Measurements from ENCODE around the gene RBP7. TPM values are rescaled to one million over a fixed set of nuclear protein-coding genes. Genes with fewer than 3 reads are reported as not detected.

Gene RBP7
- total and polyA plus RNA-seq, 2 of the 4 experiments (the other 2 are of a cell fraction) = 0.17 TPM; not detected in 1

GRCh38 chr1:10001016-10001665 lies 4.1 kb downstream of the RBP7 start:
- BruUV-seq (replicated peaks) = no TSS peak
- 80% methylated on average over 3 of the region's 8 CpGs; no CpG with 5 or more reads in 1 of the 2 experiments for WGBS, 2 experiments (ENCODE audit: extremely low coverage in 2 of 2, insufficient read length in 1 of 2)
- ATAC-seq (ENCODE audit: low read depth) = no peak

More at GRCh38 chr1:10001016-10001665, 4.1 kb downstream of the RBP7 start:
- Histone ChIP-seq H3K9me3 (ENCODE audit: control insufficient read depth, insufficient read depth, low read length) (peaks cover 3% of the 10 kb centered on the region), H2BK20ac (ENCODE audit: low read depth, low read length) (no peak overlapping the region), H3K4me2 (ENCODE audit: low read depth, low read length) (no peak overlapping the region), H2AFZ (replicated peaks; ENCODE audit: low read length, poor library complexity) (no peak overlapping the region), H4K8ac (ENCODE audit: low read depth in 2 of 2, low read length in 2 of 2) (no peak overlapping the region), H2BK5ac (ENCODE audit: low read depth, low read length, poor library complexity, severe bottlenecking) (no peak overlapping the region), H4K5ac (ENCODE audit: low read depth, low read length) (no peak overlapping the region), H3K18ac (ENCODE audit: low read depth, low read length) (no peak overlapping the region), H4K20me1 (ENCODE audit: insufficient read depth, low read length) (no peaks in the 10 kb centered on the region), H2BK15ac (ENCODE audit: low read depth, low read length) (no peak overlapping the region), H2BK120ac (ENCODE audit: low read depth, low read length) (no peak overlapping the region), H3K56ac (ENCODE audit: extremely low read depth, insufficient read depth, low read length) (no peak overlapping the region), H4K91ac (ENCODE audit: insufficient read depth, low read depth, low read length) (no peak overlapping the region), H3K36me3 (ENCODE audit: control insufficient read depth, insufficient read depth, low read length) (no peaks in the 10 kb centered on the region), H3K14ac (replicated peaks; ENCODE audit: low read depth, low read length) (no peak overlapping the region), H3K4ac (ENCODE audit: low read depth, low read length) (no peak overlapping the region), H3K9ac (ENCODE audit: low read depth, low read length) (no peak overlapping the region), H2AK9ac (replicated peaks; ENCODE audit: low read depth, low read length, poor library complexity) (no peak overlapping the region), H3K23ac (ENCODE audit: low read depth, low read length) (no peak overlapping the region), H2AK5ac (ENCODE audit: low read depth, low read length) (no peak overlapping the region), H3K27ac (ENCODE audit: insufficient read depth, low read length) (no peak overlapping the region), H3K9me1 (ENCODE audit: insufficient read depth, low read length) (no peaks in the 10 kb centered on the region), H3K79me1 (ENCODE audit: low read depth in 1 of 2, low read length in 2 of 2) (no peaks in the 10 kb centered on the region), H3K4me3 (ENCODE audit: insufficient read depth, low read depth, low read length) (no peak overlapping the region), H3K27me3 (ENCODE audit: control insufficient read depth, insufficient read depth, low read length) (peaks cover 27% of the 10 kb centered on the region), H3K4me1 (ENCODE audit: control insufficient read depth, insufficient read depth, low read length) (no peaks in the 10 kb centered on the region)
- in situ Hi-C loops (cut with MboI; ENCODE audit: low sequenced_read_pairs) = no loop called here
- intact Hi-C loops (cut with micrococcal nuclease) = no loop called here
- dilution Hi-C loops (cut with HindIII; ENCODE audit: low sequenced_read_pairs, unreplicated experiment) = no loop called here
- CTCF ChIA-PET = no interaction called here
- no peak for DNase-seq
- no peak for TF ChIP-seq MAFK (IDR thresholded peaks at IDR 0.05; ENCODE audit: low read depth, low read length)
- no peak for TF ChIP-seq MXI1 (IDR thresholded peaks at IDR 0.05; ENCODE audit: borderline replicate concordance, low read depth, low read length)
- TF ChIP-seq USF2 (IDR thresholded peaks at IDR 0.05; ENCODE audit: low read depth, low read length) = no peak
- TF ChIP-seq RFX5 (IDR thresholded peaks at IDR 0.05; ENCODE audit: low read depth, low read length) = no peak
- TF ChIP-seq SMC3 (IDR thresholded peaks at IDR 0.05; ENCODE audit: low read depth, low read length) = no peak
- no peak for TF ChIP-seq POLR2A (IDR thresholded peaks at IDR 0.05; ENCODE audit: low read depth, low read length)
- TF ChIP-seq CTCF (conservative IDR thresholded peaks at IDR 0.05; ENCODE audit: low read depth, low read length) = no peak
- TF ChIP-seq RAD21 (IDR thresholded peaks at IDR 0.05; ENCODE audit: low read length) = no peak
- TF ChIP-seq RCOR1 (IDR thresholded peaks at IDR 0.05; ENCODE audit: insufficient replicate concordance, low read length) = no peak
- no peak for TF ChIP-seq BHLHE40 (IDR thresholded peaks at IDR 0.05; ENCODE audit: low read depth, low read length)
- no peak for TF ChIP-seq CEBPB (IDR thresholded peaks at IDR 0.05; ENCODE audit: low read depth, low read length)
- TF ChIP-seq NFE2L2 (IDR thresholded peaks at IDR 0.05; ENCODE audit: low read depth, low read length) = no peak
- no peak for TF ChIP-seq CHD1 (IDR thresholded peaks at IDR 0.05; ENCODE audit: low read depth, low read length)
- no peak for TF ChIP-seq MAZ (IDR thresholded peaks at IDR 0.05; ENCODE audit: borderline replicate concordance, low read depth, low read length)
- no peak for TF ChIP-seq FOS (IDR thresholded peaks at IDR 0.05; ENCODE audit: low read depth, low read length)
- TF ChIP-seq ELK1 (IDR thresholded peaks at IDR 0.05; ENCODE audit: borderline replicate concordance, low read depth, low read length) = no peak
- POLR2A ChIA-PET (ENCODE audit: unreplicated experiment) = no interaction called here
